Measurements from ENCODE around the gene MPPED1. TPM values are rescaled to one million over a fixed set of nuclear protein-coding genes. Genes with fewer than 3 reads are reported as not detected.

MPPED1 gene
- total and polyA plus RNA-seq, 2 donors (not counting 3 experiments of a cell fraction or from before 2014, with no cell fraction given) = not detected

DNA sequence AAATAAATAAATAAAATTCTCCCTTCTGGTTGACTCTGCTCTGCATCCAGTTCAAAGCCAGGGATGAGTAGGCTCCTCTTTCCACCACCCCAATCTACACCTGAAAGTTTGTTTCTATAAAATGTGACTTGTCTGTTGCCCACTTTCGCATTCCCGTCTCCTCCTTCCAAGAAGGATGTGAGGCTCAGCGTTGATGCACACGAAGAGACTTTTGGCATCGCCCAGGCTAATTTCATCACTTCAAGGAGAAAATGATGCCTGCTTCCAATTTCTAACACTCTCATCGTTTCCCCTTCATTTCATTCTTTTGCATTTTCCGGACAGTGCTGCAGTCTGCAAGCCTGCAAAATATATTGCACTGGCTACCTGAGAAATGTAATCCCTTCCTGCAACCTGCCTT, 3.9 kb downstream of the MPPED1 start:
- Histone ChIP-seq H3K79me2 (ENCODE audit: control insufficient read depth, insufficient read depth, low read length) (no peaks in the 10 kb centered on the region), H4K20me1 (replicated peaks; ENCODE audit: control insufficient read depth, extremely low read depth, insufficient read depth, low read length) (no peaks in the 10 kb centered on the region), H3K4me2 (ENCODE audit: insufficient read depth, low read length) (no peak overlapping the region), H3K9ac (replicated peaks; ENCODE audit: extremely low read depth, insufficient read depth, low read length) (no peak overlapping the region), H3K4me3 (replicated peaks in 1 of 3; ENCODE audit: insufficient read depth in 1 of 3, low read depth in 1 of 3, low read length in 3 of 3) (no peak overlapping the region), H3K9me1 (replicated peaks; ENCODE audit: control insufficient read depth, extremely low read depth, insufficient read depth, low read length) (no peaks in the 10 kb centered on the region), H3K27me3 (ENCODE audit: control insufficient read depth in 2 of 2, insufficient read depth in 2 of 2, low read length in 2 of 2) (peaks cover 21 to 27% of the 10 kb centered on the region in 2 experiments), H3K36me3 (ENCODE audit: control insufficient read depth in 2 of 2, extremely low read depth in 1 of 2, insufficient read depth in 2 of 2, low read length in 2 of 2) (no peaks in the 10 kb centered on the region), H2AFZ (ENCODE audit: low read depth, low read length) (no peak overlapping the region), H3K4me1 (ENCODE audit: control insufficient read depth, extremely low read depth, insufficient read depth, low read length) (no peaks in the 10 kb centered on the region), H3K27ac (ENCODE audit: insufficient read depth, low read depth, low read length) (no peak overlapping the region), H3K9me3 (replicated peaks; ENCODE audit: control insufficient read depth, insufficient read depth, low read length) (no peaks in the 10 kb centered on the region)
- no peak for TF ChIP-seq JUN (IDR thresholded peaks at IDR 0.05; ENCODE audit: borderline replicate concordance, insufficient read depth, insufficient read length, low read depth)
- no peak for TF ChIP-seq MYC (IDR thresholded peaks at IDR 0.05; ENCODE audit: low read depth, low read length)
- DNase-seq (ENCODE audit: low read depth, low spot score) = no peak
- dilution Hi-C loops (cut with MboI; ENCODE audit: extremely low pct_ligation_motif_present, low sequenced_read_pairs) = no loop called here
- no TSS peak for BruUV-seq (replicated peaks)
- ChIA-PET POLR2A (no interaction called here), CTCF (no interaction called here)
- intact Hi-C loops (cut with micrococcal nuclease) = no loop called here
- FAIRE-seq = no peak

DNA sequence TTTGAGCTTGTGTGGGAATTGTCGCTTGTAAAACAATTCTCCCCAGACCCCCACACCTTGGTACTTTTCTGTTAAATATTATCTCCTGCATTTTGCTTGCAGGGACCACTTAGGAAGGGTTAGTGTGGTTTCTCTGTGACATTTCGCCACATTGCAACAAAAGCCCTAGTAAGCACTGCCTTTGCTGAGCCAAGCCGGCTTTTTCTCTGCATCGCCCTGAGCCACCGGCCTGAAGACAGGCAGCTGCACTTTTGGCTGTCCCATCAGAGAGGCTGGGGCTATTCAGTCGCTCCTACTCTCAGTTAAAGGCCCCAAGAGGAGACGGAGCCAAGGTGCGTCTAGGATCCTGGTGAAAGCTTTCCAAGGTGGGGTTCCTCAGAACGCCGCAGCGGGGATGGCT, 5.7 kb downstream of the MPPED1 start:
- Histone ChIP-seq H3K4me2 (ENCODE audit: insufficient read depth, low read length) (no peak overlapping the region), H3K4me1 (ENCODE audit: control insufficient read depth, extremely low read depth, insufficient read depth, low read length) (no peaks in the 10 kb centered on the region), H3K9me3 (replicated peaks; ENCODE audit: control insufficient read depth, insufficient read depth, low read length) (no peaks in the 10 kb centered on the region), H3K27me3 (ENCODE audit: control insufficient read depth in 2 of 2, insufficient read depth in 2 of 2, low read length in 2 of 2) (peaks cover 12 to 18% of the 10 kb centered on the region in 2 experiments), H3K36me3 (ENCODE audit: control insufficient read depth in 2 of 2, extremely low read depth in 1 of 2, insufficient read depth in 2 of 2, low read length in 2 of 2) (no peaks in the 10 kb centered on the region), H2AFZ (ENCODE audit: low read depth, low read length) (no peak overlapping the region), H3K4me3 (replicated peaks in 1 of 3; ENCODE audit: insufficient read depth in 1 of 3, low read depth in 1 of 3, low read length in 3 of 3) (no peak overlapping the region), H3K9ac (replicated peaks; ENCODE audit: extremely low read depth, insufficient read depth, low read length) (no peak overlapping the region), H3K9me1 (replicated peaks; ENCODE audit: control insufficient read depth, extremely low read depth, insufficient read depth, low read length) (no peaks in the 10 kb centered on the region), H3K79me2 (ENCODE audit: control insufficient read depth, insufficient read depth, low read length) (no peaks in the 10 kb centered on the region), H4K20me1 (replicated peaks; ENCODE audit: control insufficient read depth, extremely low read depth, insufficient read depth, low read length) (no peaks in the 10 kb centered on the region), H3K27ac (ENCODE audit: insufficient read depth, low read depth, low read length) (no peak overlapping the region)
- intact Hi-C loops (cut with micrococcal nuclease) = no loop called here
- dilution Hi-C loops (cut with MboI; ENCODE audit: extremely low pct_ligation_motif_present, low sequenced_read_pairs) = no loop called here
- POLR2A ChIA-PET = no interaction called here
- CTCF ChIA-PET = no interaction called here
- DNase-seq (ENCODE audit: low read depth, low spot score) = no peak
- TF ChIP-seq POLR2AphosphoS5 (IDR thresholded peaks at IDR 0.05; ENCODE audit: insufficient read depth, low read depth, low read length) (no peak), JUN (IDR thresholded peaks at IDR 0.05; ENCODE audit: borderline replicate concordance, insufficient read depth, insufficient read length, low read depth) (no peak)
- FAIRE-seq = no peak
- BruUV-seq (replicated peaks) = no TSS peak
